Effector memory CD4-positive, alpha-beta T cell (primary cell): Measurements from ENCODE around the gene KLHDC8A.
A peak's percentile ranks its signal among the peaks of the same experiment; 100 is the strongest.
"Not testable (repeated sequence)": the region's sequence is repeated elsewhere in the genome, so short reads cannot be mapped to it uniquely, and the experiment has no call there.

Experiments
- DNase-seq, 3 donors: peaks; one replicate each; pipeline ENCODE4 v3.0.0-alpha.2; 2020
- H3K27ac ChIP-seq: 2 replicates; pipeline ENCODE4 v1.7.0; 2013; ENCODE audit warnings: mild to moderate bottlenecking, low read length, moderate library complexity; ENCODE audit not compliant: insufficient read depth, poor library complexity, severe bottlenecking
- H3K27me3 ChIP-seq: replicated peaks from 2 replicates; pipeline ENCODE4 v1.7.0; 2013; ENCODE audit warnings: mild to moderate bottlenecking, low read length; ENCODE audit not compliant: insufficient read depth, control insufficient read depth, poor library complexity, severe bottlenecking
- H3K36me3 ChIP-seq: 2 replicates; pipeline ENCODE4 v1.7.0; 2013; ENCODE audit warnings: mild to moderate bottlenecking, low read length, moderate library complexity; ENCODE audit not compliant: control insufficient read depth, insufficient read depth
- H3K4me1 ChIP-seq: 2 replicates; pipeline ENCODE4 v1.7.0; 2013; ENCODE audit warnings: low read length, mild to moderate bottlenecking; ENCODE audit not compliant: control insufficient read depth, insufficient read depth, poor library complexity, severe bottlenecking
- H3K4me3 ChIP-seq: 2 replicates; pipeline ENCODE4 v1.7.0; 2013; ENCODE audit warnings: low read length, low read depth, mild to moderate bottlenecking; ENCODE audit not compliant: insufficient read depth, poor library complexity, severe bottlenecking
- H3K9me3 ChIP-seq: 2 replicates; pipeline ENCODE4 v1.7.0; 2013; ENCODE audit warnings: mild to moderate bottlenecking, low read length, moderate library complexity; ENCODE audit not compliant: control insufficient read depth

The KLHDC8A gene

DNA sequence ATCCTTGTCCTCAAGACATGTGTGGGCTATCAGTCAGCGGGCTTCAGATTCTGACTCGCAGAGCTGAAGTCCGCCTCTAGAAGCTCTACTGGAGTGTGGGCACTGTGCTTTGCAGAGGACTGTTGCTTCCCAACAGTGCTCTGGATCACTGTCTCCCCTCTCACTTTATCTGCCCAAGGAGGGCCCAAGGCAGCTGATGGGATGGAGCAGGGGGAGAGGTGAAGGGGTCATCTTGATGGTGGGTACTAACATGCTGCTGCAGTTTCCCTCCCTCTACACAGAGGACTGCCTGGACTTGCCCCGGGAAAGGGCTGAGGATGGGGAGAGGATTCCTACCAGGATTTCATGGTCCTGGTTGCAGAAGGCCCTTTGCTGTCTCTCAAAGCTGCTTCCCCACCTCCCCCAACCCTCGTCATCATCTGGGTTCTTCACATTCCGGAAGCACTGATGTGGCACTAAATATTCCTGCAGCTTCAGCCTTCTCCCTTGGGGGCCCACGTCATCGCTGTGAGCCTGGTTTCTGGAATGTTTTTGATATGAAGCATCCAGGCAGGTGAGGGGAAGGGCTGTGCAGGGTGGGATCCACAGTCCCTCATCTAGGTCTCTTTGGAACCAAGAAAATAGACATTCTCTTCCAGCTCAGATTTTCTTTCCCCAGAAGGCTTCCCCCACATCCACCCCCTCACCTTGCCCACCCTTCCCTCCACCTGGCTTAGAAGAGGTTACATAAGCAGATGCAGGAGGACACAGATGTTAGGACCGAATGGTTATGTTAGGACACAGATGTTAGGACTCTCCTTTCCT is 58.3 kb downstream of the KLHDC8A start:
- H3K27me3 ChIP-seq, result no peaks in the 10 kb centered on the region
- no peak overlapping the region for H3K27ac ChIP-seq
- H3K36me3 ChIP-seq, result peaks cover 17% of the 10 kb centered on the region
- no peaks in the 10 kb centered on the region for H3K9me3 ChIP-seq
- no peaks in the 10 kb centered on the region for H3K4me1 ChIP-seq
- H3K4me3 ChIP-seq, result no peak overlapping the region
- DNase-seq, result no peak

DNA sequence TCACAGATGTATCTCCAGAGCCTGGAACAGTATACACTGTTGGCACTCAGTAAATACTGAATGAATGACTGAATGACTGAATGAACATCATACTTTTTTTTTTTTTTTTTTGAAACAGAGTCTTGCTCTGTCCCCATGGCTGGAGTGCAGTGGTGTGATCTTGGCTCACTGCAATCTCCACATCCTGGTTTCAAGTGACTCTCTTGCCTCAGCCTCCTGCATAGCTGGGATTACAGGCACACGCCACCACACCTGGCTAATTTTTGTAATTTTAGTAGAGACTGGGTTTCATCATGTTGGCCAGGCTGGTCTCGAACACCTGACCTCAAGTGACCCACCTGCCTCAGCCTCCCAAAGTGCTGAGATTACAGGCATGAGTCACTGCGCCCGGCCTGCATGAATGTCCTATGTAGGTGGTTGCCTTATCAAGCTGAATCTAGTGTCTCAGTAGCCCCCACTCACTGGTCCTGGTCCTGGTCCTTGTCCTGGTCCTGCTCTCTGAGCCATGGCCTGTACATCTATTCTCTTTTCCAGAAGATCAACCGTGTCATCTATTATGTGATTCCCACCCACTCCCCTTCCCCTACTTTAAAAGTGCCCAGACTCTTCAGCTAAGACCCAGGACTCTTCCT is 59.1 kb downstream of the KLHDC8A start:
- not testable (repeated sequence) for H3K4me3 ChIP-seq, DNase-seq

DNA sequence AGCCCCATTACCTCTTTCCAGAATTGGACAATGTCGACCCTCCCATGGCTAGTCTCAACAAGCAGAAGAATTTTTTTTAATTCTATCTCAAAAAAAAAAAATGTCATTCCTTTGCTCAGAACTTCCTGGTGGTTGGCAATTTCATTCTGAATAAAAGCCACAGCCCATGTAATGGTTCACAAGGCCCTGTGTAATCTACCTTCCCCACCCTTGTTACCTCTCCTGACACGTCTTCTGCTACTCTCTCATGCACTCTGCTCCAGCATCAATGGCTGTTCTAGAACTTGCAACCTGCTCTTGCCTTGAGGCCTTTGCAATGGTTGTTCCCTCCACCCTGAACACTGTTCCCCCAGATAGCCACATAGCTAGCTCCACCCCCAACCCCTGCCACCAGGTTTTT is 60.6 kb downstream of the KLHDC8A start:
- H3K4me1 ChIP-seq, result peaks cover 2% of the 10 kb centered on the region
- H3K27ac ChIP-seq, result no peak overlapping the region
- H3K36me3 ChIP-seq, result no peaks in the 10 kb centered on the region

More for the DNA sequence above, 59.1 kb downstream of the KLHDC8A start:
- peaks cover 11% of the 10 kb centered on the region for H3K36me3 ChIP-seq
- not testable (repeated sequence) for H3K4me1 ChIP-seq, H3K9me3 ChIP-seq, H3K27me3 ChIP-seq, H3K27ac ChIP-seq

DNA sequence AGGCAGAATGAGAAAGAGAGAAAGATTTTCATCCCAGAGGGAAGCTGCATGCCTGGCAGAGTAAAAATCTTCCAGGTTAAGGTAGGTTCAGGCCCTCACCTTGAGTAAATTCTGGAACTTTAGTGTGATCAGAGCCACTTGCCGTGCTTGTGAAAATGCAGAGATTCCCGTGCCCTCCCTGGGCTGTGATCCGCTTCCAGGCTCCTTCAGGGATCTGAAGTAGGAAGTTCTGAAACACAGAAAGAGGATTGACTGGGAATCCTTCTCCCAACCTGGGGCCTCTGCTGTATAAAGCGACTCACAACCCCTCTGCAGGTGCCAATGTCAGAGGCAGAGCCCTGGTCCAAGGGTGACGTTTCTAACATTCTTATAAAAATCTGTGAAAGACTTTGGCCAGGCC is 61.8 kb downstream of the KLHDC8A start:
- H3K27ac ChIP-seq, result no peak overlapping the region
- DNase-seq, result no peak
- H3K36me3 ChIP-seq, result no peaks in the 10 kb centered on the region
- H3K4me1 ChIP-seq, result peaks cover 4% of the 10 kb centered on the region
- no peak overlapping the region for H3K4me3 ChIP-seq
- H3K27me3 ChIP-seq, result no peaks in the 10 kb centered on the region
- no peaks in the 10 kb centered on the region for H3K9me3 ChIP-seq

More for the DNA sequence above, 60.6 kb downstream of the KLHDC8A start:
- Histone ChIP-seq H3K4me3 (no peak overlapping the region), H3K9me3 (no peaks in the 10 kb centered on the region), H3K27me3 (no peaks in the 10 kb centered on the region)
- DNase-seq, result no peak

DNA sequence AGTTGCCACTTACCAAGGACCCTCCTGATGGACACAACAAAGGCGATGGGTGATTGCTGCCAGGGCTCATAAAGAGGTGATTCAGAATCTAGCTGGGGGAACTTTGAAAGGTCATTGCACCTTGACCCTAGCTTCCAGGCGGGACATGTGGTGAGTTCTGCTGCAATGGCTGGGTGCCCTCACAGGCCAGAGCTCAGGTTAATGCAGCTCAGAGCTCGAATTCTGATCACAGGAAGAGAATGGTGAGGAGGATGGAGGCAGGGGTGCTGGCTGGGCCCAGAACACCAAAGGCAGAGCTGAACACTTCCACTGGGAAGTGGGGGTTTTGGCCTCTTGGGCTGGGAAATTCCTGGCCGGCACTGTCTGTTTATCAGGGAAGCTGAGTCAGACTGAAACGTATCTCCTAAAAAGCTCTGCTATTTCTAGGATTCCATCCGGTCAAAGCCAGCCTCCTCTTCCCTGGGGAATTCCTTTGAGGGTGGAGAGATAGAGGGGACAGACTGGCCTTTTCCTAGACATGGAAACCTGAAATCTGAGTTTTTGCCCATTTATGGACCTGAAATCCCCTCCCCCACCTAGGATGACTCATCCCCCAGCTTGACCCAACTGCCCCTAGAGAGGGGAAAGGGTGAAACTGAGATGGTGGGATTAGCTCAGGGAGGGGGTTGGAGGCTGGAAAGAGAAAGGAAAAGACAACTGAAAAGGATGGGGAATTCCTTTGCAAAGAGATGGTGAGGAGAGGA is 62.4 kb downstream of the KLHDC8A start:
- H3K27me3 ChIP-seq, result no peaks in the 10 kb centered on the region
- no peak for DNase-seq
- peaks cover 6% of the 10 kb centered on the region for H3K4me1 ChIP-seq
- no peak overlapping the region for H3K27ac ChIP-seq
- no peaks in the 10 kb centered on the region for H3K36me3 ChIP-seq
- no peaks in the 10 kb centered on the region for H3K9me3 ChIP-seq
- no peak overlapping the region for H3K4me3 ChIP-seq

DNA sequence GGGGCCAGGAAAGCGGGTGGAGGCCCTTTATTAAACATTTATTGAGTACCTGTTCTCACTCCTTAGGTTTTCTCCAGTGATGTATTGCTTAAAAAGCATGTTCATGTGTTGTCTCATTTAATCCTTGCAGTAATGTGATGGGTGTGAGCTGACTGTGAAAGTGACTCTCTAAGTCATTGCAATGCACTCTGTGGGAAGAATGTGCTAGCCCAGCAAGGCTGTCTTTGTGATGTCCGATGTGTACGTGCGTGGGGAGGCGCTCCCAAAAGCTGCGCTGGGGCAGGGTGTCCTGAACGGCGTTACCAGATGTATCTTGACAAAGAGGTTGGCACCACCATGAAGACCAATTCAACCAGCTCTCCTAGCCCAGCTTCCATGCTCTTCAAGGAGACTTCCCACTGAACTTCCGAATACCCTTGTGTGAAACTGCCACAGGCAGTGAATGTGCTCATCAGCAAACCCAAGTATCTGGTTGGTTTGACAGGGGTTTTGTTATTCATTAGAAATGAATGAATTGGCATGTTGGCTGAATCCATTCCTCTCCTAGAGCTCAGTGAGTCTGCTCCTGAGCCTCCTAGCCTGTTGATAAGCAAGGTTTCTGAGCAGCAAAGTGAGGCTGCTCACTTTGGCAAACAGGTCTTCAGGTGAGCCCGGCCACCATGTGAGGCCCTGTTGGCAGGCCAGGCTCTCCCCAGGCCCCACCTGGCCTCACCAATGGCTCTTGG is 63.2 kb downstream of the KLHDC8A start:
- H3K4me3 ChIP-seq, result no peak overlapping the region
- H3K27ac ChIP-seq, result no peak overlapping the region
- no peaks in the 10 kb centered on the region for H3K36me3 ChIP-seq
- no peaks in the 10 kb centered on the region for H3K27me3 ChIP-seq
- H3K9me3 ChIP-seq, result no peaks in the 10 kb centered on the region
- no peak for DNase-seq
- peaks cover 6% of the 10 kb centered on the region for H3K4me1 ChIP-seq

DNA sequence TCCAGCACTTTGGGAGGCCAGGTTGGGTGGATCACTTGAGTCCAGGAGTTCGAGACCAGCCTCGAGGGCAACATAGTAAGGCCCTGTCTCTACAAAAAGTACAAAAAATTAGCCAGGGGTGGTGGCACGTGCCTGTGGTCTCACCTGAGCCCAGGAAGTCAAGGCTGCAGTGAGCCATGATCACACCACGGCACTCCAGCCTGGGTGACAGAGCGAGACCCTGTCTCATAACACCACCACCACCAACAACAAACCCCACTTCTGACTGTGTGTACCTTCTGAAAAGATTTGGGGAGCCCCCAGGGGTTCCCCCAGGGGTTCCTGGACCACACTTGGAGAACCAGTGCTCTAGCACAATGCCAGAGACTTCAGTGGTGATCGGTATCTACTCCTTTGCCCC is 65.1 kb downstream of the KLHDC8A start:
- Histone ChIP-seq H3K36me3 (no peaks in the 10 kb centered on the region), H3K4me3 (no peak overlapping the region), H3K9me3 (no peaks in the 10 kb centered on the region), H3K27me3 (no peaks in the 10 kb centered on the region), H3K4me1 (peaks cover 21% of the 10 kb centered on the region), H3K27ac (no peak overlapping the region)
- DNase-seq, result no peak

DNA sequence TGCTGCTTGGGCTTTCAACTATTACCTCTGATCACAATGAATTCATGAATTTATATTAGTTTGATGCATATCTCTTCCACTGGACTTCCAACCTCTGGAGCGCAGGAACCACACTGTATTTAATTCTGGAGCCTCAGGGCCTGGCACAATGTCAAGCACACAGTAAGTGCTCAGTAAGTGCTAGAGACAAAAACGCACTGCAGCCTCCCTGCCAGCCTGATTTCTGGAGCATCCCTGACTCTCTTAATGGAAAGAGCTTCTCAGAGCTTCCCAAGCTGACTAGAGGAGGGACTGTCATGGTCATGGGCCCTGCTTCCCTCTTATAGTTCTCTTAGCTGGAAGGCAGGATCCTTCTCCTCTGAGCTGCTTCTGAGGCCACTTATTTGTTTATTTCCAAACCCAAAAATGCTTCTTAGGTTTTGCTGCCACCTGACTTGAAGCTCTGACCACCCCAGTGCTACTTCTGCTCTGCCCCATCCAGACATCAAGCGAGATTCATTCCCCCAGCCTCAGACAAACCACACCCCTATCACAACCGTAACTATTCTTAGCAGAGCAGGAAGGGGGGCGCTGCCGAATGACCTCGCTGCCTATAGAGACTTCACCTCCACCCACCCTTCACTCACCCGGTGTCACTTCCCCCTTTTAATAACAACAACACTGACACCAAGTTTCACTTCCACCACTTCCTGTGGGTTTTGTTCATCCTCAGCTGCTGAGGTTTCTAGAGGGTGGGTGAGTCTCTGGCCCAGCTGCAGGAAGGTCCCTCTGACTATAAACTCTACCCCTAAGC is 68.8 kb downstream of the KLHDC8A start:
- Histone ChIP-seq H3K36me3 (no peaks in the 10 kb centered on the region), H3K9me3 (no peaks in the 10 kb centered on the region), H3K27me3 (no peaks in the 10 kb centered on the region), H3K4me3 (peak overlapping the region; percentile 40), H3K27ac (peak overlapping the region; percentile 84), H3K4me1 (peaks cover 53% of the 10 kb centered on the region)
- DNase-seq, result peak; percentile 68 to 80 (median 74)

DNA sequence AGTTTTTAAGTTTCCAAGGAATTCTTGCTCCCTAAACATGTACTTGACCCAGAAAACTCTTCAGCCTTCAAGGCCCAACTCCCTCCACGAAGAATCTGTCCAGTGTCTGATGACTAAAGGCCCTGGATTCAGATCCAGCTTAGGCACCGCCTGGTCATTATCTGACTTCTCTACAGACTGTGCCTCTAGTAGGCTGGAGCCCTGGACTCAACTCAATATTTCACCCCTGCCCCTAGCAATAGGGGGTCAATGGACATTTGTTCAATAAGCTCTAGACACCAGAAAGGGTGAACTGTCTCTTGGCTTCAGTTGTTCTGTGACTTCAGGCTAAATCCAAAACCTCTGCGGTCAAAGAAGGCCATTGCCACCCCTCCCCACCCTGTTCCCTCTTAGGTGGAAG is 69.6 kb downstream of the KLHDC8A start:
- H3K9me3 ChIP-seq, result no peaks in the 10 kb centered on the region
- H3K36me3 ChIP-seq, result no peaks in the 10 kb centered on the region
- DNase-seq, result no peak
- peaks cover 53% of the 10 kb centered on the region for H3K4me1 ChIP-seq
- peak overlapping the region; percentile 40 for H3K4me3 ChIP-seq
- no peaks in the 10 kb centered on the region for H3K27me3 ChIP-seq
- H3K27ac ChIP-seq, result peak overlapping the region; percentile 84
